K562 (cell line): Measurements from ENCODE around the gene ZNF362. TPM values are rescaled to one million over a fixed set of nuclear protein-coding genes. Genes with fewer than 3 reads are reported as not detected.

Experiments used
- ELF4 ChIP-seq: fragments of 450-650 bp; formaldehyde crosslinking; IDR thresholded peaks from 2 replicates; pipeline ENCODE4 v1.4.0; 2022; ENCODE audit warnings: missing genetic modification characterization
- TGIF2 ChIP-seq: sonication (generic); formaldehyde crosslinking; IDR thresholded peaks from 2 replicates; pipeline ENCODE4 v1.8.1; 2022; ENCODE audit warnings: mild to moderate bottlenecking, missing genetic modification reagents, moderate library complexity
- XRCC5 ChIP-seq: fragments of 200-400 bp; formaldehyde crosslinking; IDR thresholded peaks from 2 replicates; pipeline ENCODE4 v1.6.1; 2017; ENCODE audit warnings: low read depth, mild to moderate bottlenecking, low read length
- polyA plus RNA-seq, 8 experiments: library from polyadenylated mRNA; depleted of rRNA in 4 of 8; stranded (reverse) in 5 of 8; unstranded in 3 of 8; fragments of >200 nt; fragmentation: Nextera tagmentation in 2 of 8; fragmentation: Illumina TruSeq in 1 of 8; extraction: Ambion mirVana in 2 of 8; extraction: Trizol in 1 of 8; gene quantifications; 2 replicates each; pipeline versions ENCODE4 v1.2.1 to v1.2.3, GENCODE V29; 2011 to 2014; ENCODE audit warnings: inconsistent platforms in 1 of 8, missing spikeins in 1 of 8
- total RNA-seq, 7 experiments: library from RNA; depleted of rRNA in 6 of 7; stranded (reverse); fragments of >200 nt in 6 of 7; fragmentation: Illumina TruSeq in 2 of 7; extraction: Trizol in 2 of 7; gene quantifications; 2 replicates each; pipeline versions ENCODE4 v1.2.1 to v1.2.3, GENCODE V29; 2011 to 2021; ENCODE audit warnings: low replicate concordance in 1 of 7
- TF ChIP-seq, protein P1 (sequence below), 2 experiments: fragments of 450-650 bp in 1 of 2; sonication (generic) in 1 of 2; formaldehyde crosslinking in 1 of 2; IDR thresholded peaks; 2 replicates each; pipeline versions ENCODE4 v1.7.1 to v1.9.0; 2016 to 2022; ENCODE audit warnings: inconsistent platforms in 1 of 2, mild to moderate bottlenecking in 1 of 2, missing genetic modification reagents in 1 of 2
- TF ChIP-seq, protein P2 (sequence below): sonication (generic); formaldehyde crosslinking; IDR thresholded peaks from 2 replicates; pipeline ENCODE4 v1.8.0; 2022; ENCODE audit warnings: mild to moderate bottlenecking, missing genetic modification reagents
- TF ChIP-seq, protein P3 (sequence below): fragments of 250-450 bp; sonication (Bioruptor Pico); IDR thresholded peaks from 2 replicates; pipeline ENCODE4 v1.4.0; 2020
- TF ChIP-seq, protein P4 (sequence below): sonication (generic); formaldehyde crosslinking; IDR thresholded peaks from 2 replicates; pipeline ENCODE4 v1.8.0; 2023; ENCODE audit warnings: mild to moderate bottlenecking, missing genetic modification reagents

ZNF362 gene
- total and polyA plus RNA-seq, 9 of the 15 experiments (the other 6 are each of a cell fraction or from before 2014, with no cell fraction given) = 0.01 to 1.1 (median 0.35) TPM; not detected in 1

DNA sequence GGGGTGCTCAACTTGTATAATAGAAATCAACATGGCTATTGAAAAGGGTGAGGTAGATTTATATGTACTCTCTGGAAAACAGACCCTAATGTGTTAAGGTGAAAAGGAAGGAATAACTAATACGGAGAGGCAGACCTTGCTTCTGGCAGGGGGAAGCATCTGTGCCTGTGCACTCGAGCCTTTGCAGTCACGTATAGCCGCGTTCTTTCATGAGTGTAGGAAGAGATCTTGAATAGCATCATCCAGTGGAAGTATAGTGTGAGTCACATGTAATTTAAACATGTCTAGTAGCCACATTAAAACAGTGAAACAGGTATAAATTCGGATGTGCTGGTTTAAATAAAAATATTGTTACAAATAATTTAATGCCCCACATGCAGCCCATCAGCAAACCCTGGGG, 61.7 kb downstream of the ZNF362 start (continued):
- TF ChIP-seq, protein P1, sequence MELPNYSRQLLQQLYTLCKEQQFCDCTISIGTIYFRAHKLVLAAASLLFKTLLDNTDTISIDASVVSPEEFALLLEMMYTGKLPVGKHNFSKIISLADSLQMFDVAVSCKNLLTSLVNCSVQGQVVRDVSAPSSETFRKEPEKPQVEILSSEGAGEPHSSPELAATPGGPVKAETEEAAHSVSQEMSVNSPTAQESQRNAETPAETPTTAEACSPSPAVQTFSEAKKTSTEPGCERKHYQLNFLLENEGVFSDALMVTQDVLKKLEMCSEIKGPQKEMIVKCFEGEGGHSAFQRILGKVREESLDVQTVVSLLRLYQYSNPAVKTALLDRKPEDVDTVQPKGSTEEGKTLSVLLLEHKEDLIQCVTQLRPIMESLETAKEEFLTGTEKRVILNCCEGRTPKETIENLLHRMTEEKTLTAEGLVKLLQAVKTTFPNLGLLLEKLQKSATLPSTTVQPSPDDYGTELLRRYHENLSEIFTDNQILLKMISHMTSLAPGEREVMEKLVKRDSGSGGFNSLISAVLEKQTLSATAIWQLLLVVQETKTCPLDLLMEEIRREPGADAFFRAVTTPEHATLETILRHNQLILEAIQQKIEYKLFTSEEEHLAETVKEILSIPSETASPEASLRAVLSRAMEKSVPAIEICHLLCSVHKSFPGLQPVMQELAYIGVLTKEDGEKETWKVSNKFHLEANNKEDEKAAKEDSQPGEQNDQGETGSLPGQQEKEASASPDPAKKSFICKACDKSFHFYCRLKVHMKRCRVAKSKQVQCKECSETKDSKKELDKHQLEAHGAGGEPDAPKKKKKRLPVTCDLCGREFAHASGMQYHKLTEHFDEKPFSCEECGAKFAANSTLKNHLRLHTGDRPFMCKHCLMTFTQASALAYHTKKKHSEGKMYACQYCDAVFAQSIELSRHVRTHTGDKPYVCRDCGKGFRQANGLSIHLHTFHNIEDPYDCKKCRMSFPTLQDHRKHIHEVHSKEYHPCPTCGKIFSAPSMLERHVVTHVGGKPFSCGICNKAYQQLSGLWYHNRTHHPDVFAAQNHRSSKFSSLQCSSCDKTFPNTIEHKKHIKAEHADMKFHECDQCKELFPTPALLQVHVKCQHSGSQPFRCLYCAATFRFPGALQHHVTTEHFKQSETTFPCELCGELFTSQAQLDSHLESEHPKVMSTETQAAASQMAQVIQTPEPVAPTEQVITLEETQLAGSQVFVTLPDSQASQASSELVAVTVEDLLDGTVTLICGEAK (IDR thresholded peaks at IDR 0.05) = no peak
- TF ChIP-seq, protein P1 (CRISPR knock-in tag; IDR thresholded peaks at IDR 0.05) = no peak
- TF ChIP-seq ELF4 (CRISPR knock-in tag) (no peak), TGIF2 (no peak), XRCC5 (no peak)
- TF ChIP-seq, protein P2, sequence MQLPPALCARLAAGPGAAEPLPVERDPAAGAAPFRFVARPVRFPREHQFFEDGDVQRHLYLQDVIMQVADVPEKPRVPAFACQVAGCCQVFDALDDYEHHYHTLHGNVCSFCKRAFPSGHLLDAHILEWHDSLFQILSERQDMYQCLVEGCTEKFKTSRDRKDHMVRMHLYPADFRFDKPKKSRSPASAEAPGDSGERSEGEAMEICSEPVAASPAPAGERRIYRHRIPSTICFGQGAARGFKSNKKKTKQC = no peak
- TF ChIP-seq, protein P3, sequence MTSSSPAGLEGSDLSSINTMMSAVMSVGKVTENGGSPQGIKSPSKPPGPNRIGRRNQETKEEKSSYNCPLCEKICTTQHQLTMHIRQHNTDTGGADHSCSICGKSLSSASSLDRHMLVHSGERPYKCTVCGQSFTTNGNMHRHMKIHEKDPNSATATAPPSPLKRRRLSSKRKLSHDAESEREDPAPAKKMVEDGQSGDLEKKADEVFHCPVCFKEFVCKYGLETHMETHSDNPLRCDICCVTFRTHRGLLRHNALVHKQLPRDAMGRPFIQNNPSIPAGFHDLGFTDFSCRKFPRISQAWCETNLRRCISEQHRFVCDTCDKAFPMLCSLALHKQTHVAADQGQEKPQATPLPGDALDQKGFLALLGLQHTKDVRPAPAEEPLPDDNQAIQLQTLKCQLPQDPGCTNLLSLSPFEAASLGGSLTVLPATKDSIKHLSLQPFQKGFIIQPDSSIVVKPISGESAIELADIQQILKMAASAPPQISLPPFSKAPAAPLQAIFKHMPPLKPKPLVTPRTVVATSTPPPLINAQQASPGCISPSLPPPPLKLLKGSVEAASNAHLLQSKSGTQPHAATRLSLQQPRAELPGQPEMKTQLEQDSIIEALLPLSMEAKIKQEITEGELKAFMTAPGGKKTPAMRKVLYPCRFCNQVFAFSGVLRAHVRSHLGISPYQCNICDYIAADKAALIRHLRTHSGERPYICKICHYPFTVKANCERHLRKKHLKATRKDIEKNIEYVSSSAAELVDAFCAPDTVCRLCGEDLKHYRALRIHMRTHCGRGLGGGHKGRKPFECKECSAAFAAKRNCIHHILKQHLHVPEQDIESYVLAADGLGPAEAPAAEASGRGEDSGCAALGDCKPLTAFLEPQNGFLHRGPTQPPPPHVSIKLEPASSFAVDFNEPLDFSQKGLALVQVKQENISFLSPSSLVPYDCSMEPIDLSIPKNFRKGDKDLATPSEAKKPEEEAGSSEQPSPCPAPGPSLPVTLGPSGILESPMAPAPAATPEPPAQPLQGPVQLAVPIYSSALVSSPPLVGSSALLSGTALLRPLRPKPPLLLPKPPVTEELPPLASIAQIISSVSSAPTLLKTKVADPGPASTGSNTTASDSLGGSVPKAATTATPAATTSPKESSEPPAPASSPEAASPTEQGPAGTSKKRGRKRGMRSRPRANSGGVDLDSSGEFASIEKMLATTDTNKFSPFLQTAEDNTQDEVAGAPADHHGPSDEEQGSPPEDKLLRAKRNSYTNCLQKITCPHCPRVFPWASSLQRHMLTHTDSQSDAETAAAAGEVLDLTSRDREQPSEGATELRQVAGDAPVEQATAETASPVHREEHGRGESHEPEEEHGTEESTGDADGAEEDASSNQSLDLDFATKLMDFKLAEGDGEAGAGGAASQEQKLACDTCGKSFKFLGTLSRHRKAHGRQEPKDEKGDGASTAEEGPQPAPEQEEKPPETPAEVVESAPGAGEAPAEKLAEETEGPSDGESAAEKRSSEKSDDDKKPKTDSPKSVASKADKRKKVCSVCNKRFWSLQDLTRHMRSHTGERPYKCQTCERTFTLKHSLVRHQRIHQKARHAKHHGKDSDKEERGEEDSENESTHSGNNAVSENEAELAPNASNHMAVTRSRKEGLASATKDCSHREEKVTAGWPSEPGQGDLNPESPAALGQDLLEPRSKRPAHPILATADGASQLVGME (CRISPR knock-in tag) = no peak
- TF ChIP-seq, protein P4, sequence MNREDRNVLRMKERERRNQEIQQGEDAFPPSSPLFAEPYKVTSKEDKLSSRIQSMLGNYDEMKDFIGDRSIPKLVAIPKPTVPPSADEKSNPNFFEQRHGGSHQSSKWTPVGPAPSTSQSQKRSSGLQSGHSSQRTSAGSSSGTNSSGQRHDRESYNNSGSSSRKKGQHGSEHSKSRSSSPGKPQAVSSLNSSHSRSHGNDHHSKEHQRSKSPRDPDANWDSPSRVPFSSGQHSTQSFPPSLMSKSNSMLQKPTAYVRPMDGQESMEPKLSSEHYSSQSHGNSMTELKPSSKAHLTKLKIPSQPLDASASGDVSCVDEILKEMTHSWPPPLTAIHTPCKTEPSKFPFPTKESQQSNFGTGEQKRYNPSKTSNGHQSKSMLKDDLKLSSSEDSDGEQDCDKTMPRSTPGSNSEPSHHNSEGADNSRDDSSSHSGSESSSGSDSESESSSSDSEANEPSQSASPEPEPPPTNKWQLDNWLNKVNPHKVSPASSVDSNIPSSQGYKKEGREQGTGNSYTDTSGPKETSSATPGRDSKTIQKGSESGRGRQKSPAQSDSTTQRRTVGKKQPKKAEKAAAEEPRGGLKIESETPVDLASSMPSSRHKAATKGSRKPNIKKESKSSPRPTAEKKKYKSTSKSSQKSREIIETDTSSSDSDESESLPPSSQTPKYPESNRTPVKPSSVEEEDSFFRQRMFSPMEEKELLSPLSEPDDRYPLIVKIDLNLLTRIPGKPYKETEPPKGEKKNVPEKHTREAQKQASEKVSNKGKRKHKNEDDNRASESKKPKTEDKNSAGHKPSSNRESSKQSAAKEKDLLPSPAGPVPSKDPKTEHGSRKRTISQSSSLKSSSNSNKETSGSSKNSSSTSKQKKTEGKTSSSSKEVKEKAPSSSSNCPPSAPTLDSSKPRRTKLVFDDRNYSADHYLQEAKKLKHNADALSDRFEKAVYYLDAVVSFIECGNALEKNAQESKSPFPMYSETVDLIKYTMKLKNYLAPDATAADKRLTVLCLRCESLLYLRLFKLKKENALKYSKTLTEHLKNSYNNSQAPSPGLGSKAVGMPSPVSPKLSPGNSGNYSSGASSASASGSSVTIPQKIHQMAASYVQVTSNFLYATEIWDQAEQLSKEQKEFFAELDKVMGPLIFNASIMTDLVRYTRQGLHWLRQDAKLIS (CRISPR knock-in tag) = no peak
